Calu3 (cell line): ENCODE data around the gene ARID1B. TPM values are rescaled to one million over a fixed set of nuclear protein-coding genes. Genes with fewer than 3 reads are reported as not detected.

Experiments
- BruUV-seq: library from RNA; stranded (reverse); fragments of 400-500 nt; replicated peaks from 2 replicates; lab custom pipeline; 2021; lab: Mats Ljungman, UMichigan
- CTCF ChIA-PET: fragments of 300-600 bp; sonication (Branson Sonifier 250); formaldehyde crosslinking; loops from one replicate; lab custom pipeline; 2022; ENCODE audit warnings: antibody characterized with exemption; lab: Charles Lee
- DNase-seq: peaks from one replicate; pipeline ENCODE4 v3.0.0; 2022
- H3K27ac Mint-ChIP-seq: one replicate; pipeline ENCODE4 v1.8.0; 2022; ENCODE audit warnings: mixed read lengths; ENCODE audit not compliant: unreplicated experiment
- H3K27me3 Mint-ChIP-seq: one replicate; pipeline ENCODE4 v1.8.0; 2022; ENCODE audit warnings: mixed read lengths; ENCODE audit not compliant: unreplicated experiment
- H3K36me3 Mint-ChIP-seq: one replicate; pipeline ENCODE4 v1.8.0; 2022; ENCODE audit warnings: mild to moderate bottlenecking, moderate library complexity, mixed read lengths; ENCODE audit not compliant: insufficient read depth, unreplicated experiment
- H3K4me1 Mint-ChIP-seq: one replicate; pipeline ENCODE4 v1.8.0; 2022; ENCODE audit warnings: mild to moderate bottlenecking, low read depth, mixed read lengths; ENCODE audit not compliant: unreplicated experiment
- H3K4me3 Mint-ChIP-seq: one replicate; pipeline ENCODE4 v1.8.0; 2022; ENCODE audit warnings: mild to moderate bottlenecking, low read depth, moderate library complexity, mixed read lengths; ENCODE audit not compliant: unreplicated experiment
- H3K9me3 Mint-ChIP-seq: one replicate; pipeline ENCODE4 v1.8.0; 2022; ENCODE audit warnings: low read depth, mixed read lengths; ENCODE audit not compliant: unreplicated experiment
- intact Hi-C: fragments of 100-400 bp; cut with micrococcal nuclease; formaldehyde crosslinking; loops from one replicate; pipeline ENCODE4 v1.10.0; 2022; ENCODE audit not compliant: unreplicated experiment
- total RNA-seq: library from RNA; stranded (reverse); gene quantifications from 2 replicates; pipeline ENCODE4 v1.2.3, GENCODE V29; 2022
- TF ChIP-seq, protein P1 (sequence below): fragments of 200-600 bp; IDR thresholded peaks from one replicate; pipeline ENCODE4 v1.8.0; 2022; ENCODE audit warnings: antibody characterized with exemption; ENCODE audit not compliant: unreplicated experiment

ARID1B gene
- total RNA-seq, 1 experiment from 2014 or later = 53.5 TPM

DNA sequence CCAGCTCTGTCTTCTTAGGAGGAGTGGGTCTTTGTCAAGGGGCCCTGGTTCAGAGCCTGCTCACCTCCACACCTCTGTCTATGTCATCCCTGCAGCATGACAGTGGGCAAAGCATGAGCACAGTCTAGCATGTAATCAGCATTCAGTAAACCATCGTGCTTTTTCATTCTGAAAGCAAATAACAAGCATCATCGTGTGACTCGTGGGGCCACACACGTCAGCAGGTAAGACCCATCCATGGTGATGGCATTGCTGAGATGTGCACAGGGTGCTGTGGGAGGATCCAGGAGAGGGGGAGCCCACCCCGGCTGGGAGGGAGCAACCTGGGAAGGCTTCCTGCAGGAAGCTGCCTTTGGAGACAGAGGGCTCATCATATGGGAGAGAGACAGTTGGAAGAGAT is 439.4 kb downstream of the ARID1B start:
- Mint-ChIP-seq H3K4me3 (no peak overlapping the region), H3K9me3 (no peaks in the 10 kb centered on the region), H3K27ac (no peak overlapping the region), H3K27me3 (no peaks in the 10 kb centered on the region), H3K4me1 (peaks cover 5% of the 10 kb centered on the region), H3K36me3 (peaks cover 7% of the 10 kb centered on the region)
- CTCF ChIA-PET = no interaction called here
- no TSS peak for BruUV-seq
- intact Hi-C loops = no loop called here
- TF ChIP-seq, protein P1, sequence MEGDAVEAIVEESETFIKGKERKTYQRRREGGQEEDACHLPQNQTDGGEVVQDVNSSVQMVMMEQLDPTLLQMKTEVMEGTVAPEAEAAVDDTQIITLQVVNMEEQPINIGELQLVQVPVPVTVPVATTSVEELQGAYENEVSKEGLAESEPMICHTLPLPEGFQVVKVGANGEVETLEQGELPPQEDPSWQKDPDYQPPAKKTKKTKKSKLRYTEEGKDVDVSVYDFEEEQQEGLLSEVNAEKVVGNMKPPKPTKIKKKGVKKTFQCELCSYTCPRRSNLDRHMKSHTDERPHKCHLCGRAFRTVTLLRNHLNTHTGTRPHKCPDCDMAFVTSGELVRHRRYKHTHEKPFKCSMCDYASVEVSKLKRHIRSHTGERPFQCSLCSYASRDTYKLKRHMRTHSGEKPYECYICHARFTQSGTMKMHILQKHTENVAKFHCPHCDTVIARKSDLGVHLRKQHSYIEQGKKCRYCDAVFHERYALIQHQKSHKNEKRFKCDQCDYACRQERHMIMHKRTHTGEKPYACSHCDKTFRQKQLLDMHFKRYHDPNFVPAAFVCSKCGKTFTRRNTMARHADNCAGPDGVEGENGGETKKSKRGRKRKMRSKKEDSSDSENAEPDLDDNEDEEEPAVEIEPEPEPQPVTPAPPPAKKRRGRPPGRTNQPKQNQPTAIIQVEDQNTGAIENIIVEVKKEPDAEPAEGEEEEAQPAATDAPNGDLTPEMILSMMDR = no peak
- DNase-seq = no peak

DNA sequence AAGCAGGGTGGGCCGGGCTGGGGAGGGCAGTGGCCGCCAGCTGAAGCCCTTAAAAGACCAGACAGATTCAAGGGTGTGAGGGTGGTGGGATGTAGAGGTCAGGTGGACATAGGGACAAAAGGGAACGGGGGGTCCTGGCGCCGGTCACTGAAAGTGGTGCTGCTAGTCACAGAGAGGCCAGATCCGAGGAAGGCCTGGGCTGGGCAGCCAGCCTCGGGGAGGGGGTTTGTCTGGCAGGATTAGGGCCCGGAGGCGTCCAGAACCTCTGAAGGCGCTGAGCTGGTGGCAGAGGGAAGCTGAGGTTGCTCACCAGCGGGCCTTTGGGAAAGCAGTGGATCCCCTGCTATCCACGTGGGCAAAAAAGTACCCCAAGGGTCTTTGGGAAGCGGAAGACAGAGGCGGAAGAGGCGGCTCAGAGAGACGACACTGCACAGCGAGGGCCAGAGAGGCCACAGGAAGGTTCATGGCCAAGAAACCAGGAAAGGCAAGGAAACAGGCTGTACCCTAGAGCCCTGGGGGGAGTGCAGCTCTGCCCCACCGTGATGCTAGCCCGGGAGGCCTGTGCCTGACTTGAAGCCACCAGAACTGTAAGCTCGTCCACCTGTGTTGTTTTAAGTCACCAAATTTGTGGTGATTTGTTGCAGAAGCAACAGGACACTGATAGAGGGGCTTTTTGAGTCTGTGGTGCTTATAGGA is 440.2 kb downstream of the ARID1B start:
- DNase-seq = no peak
- H3K4me3 Mint-ChIP-seq = no peak overlapping the region
- no peak overlapping the region for H3K27ac Mint-ChIP-seq
- H3K4me1 Mint-ChIP-seq = peaks cover 13% of the 10 kb centered on the region
- TF ChIP-seq, protein P1 = no peak
- intact Hi-C loops = no loop called here
- no TSS peak for BruUV-seq
- CTCF ChIA-PET = no interaction called here
- no peaks in the 10 kb centered on the region for H3K27me3 Mint-ChIP-seq
- peaks cover under 1% of the 10 kb centered on the region for H3K9me3 Mint-ChIP-seq
- peaks cover 13% of the 10 kb centered on the region for H3K36me3 Mint-ChIP-seq

DNA sequence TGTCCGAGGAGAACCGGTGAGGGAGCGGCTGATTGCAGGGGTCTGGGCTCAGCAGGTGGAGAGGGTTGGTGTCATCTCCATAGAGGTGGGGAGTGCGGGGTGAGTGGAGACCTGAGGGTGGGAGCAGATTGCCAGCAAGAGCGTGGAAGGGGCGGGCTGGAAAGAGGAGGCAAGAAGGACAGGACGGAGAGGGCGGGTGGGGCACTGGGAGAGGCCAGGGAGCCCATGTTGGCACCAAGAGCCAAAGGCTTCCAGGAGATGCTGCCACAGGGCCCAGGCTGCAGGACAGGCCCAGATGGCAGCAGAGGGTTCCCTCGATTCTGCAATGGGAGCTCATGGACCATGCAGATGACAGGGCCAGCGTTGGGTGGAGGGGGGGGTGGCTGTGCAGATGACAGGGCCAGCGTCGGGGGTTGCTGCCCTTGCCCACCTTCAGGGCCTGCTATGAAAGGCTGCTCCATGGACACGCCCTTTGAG is 440.8 kb downstream of the ARID1B start:
- Mint-ChIP-seq H3K9me3 (peaks cover 2% of the 10 kb centered on the region), H3K36me3 (peaks cover 17% of the 10 kb centered on the region), H3K27me3 (no peaks in the 10 kb centered on the region), H3K4me3 (no peak overlapping the region), H3K27ac (no peak overlapping the region), H3K4me1 (peaks cover 18% of the 10 kb centered on the region)
- TF ChIP-seq, protein P1 = no peak
- intact Hi-C loops = no loop called here
- BruUV-seq = no TSS peak
- DNase-seq = no peak
- CTCF ChIA-PET = no interaction called here

DNA sequence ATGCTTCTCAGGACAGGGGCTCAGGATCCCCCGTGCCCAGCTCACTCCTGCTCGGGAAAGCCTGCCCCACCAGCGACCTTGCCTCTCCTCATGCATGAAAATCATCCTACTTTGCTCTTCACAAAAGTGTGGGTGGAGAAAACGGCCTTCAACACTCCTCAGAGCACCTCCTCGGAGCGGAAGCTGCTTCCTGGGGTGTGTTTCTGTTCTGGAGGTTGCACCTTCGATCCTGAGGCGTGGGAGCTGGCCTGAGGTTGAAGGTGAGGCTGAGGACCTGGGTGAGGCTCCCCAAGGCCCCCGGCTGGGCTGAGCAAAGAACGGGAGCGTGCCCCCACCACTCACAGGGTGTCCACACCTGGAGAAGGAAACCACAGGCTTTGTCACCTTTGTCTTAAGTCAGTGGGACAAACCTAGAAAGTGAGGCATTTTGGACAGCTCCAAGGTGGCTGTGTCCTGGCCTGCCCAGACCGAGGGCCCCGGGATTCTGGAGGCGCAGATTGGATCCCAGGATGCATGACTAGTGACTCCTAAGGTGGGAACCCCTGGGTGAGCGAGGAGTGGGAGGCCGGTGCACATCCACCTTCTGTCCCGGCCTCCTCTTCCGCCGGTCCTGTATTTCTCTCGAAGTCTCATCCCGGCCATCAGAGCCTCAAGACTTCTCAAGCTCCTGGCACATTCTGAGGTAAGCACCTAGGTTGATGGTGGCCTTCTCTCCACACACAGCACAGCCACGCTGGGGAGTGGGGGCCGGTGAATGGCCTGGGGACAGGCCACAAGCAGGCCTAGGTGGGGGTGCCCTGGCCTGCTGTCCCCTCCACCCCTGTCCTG is 441.4 kb downstream of the ARID1B start:
- no peaks in the 10 kb centered on the region for H3K27me3 Mint-ChIP-seq
- H3K27ac Mint-ChIP-seq = no peak overlapping the region
- peaks cover 18% of the 10 kb centered on the region for H3K4me1 Mint-ChIP-seq
- peaks cover 2% of the 10 kb centered on the region for H3K9me3 Mint-ChIP-seq
- CTCF ChIA-PET = no interaction called here
- no TSS peak for BruUV-seq
- TF ChIP-seq, protein P1 = no peak
- peaks cover 17% of the 10 kb centered on the region for H3K36me3 Mint-ChIP-seq
- intact Hi-C loops = no loop called here
- no peak for DNase-seq
- no peak overlapping the region for H3K4me3 Mint-ChIP-seq
